ENCODE data around the gene FOXD4L6.
"Not testable (repeated sequence)": the region's sequence is repeated elsewhere in the genome, so short reads cannot be mapped to it uniquely, and the experiment has no call there.

- not testable (repeated sequence) for TF ChIP-seq CTCF (conservative IDR thresholded peaks at IDR 0.05; ENCODE audit: low read depth, low read length); EZH2 (IDR thresholded peaks at IDR 0.05; ENCODE audit: low read length, unreplicated experiment)
Measured at GRCh38 chr9:41087929-41088328, 40.6 kb downstream of the FOXD4L6 start.
